GM21381 (cell line): ENCODE data around the gene MCU.
"Not testable (repeated sequence)": the region's sequence is repeated elsewhere in the genome, so short reads cannot be mapped to it uniquely, and the experiment has no call there.

ENCODE experiments used
- ATAC-seq: cut with Tn5 transposase; IDR thresholded peaks from one replicate; pipeline ENCODE4 v1.9.1; 2021; ENCODE audit warnings: mild to moderate bottlenecking, moderate library complexity; ENCODE audit not compliant: unreplicated experiment

Gene MCU

GRCh38 chr10:72888151-72888638 lies 196.3 kb downstream of the MCU start:
- no peak for ATAC-seq

GRCh38 chr10:72889391-72889831 lies 197.5 kb downstream of the MCU start:
- ATAC-seq: no peak

- ATAC-seq: no peak
Observed at GRCh38 chr10:72890086-72890485, 198.1 kb downstream of the MCU start.

- no peak for ATAC-seq
Observed at GRCh38 chr10:72893136-72893798, 201.3 kb downstream of the MCU start, which contains the start of gene OIT3. TSS of gene OIT3 (plus strand) at chr10:72893739. CDS start at chr10:72893799, 60 bp downstream.

- no peak for ATAC-seq
Observed at GRCh38 chr10:72895236-72895850, 203.4 kb downstream of the MCU start.

GRCh38 chr10:72898616-72899015 lies 206.7 kb downstream of the MCU start:
- ATAC-seq: no peak

- no peak for ATAC-seq
Observed at GRCh38 chr10:72899545-72899944, 207.6 kb downstream of the MCU start.

- not testable (repeated sequence) for ATAC-seq
Observed at GRCh38 chr10:72903941-72904446, 212.1 kb downstream of the MCU start.

GRCh38 chr10:72904806-72905205 lies 212.9 kb downstream of the MCU start:
- no peak for ATAC-seq

- ATAC-seq: no peak
Observed at GRCh38 chr10:72906446-72906845, 214.5 kb downstream of the MCU start.

- no peak for ATAC-seq
Observed at GRCh38 chr10:72910705-72911104, 218.8 kb downstream of the MCU start.

GRCh38 chr10:72911758-72912157 lies 219.8 kb downstream of the MCU start:
- no peak for ATAC-seq

GRCh38 chr10:72912736-72913135 lies 220.8 kb downstream of the MCU start:
- no peak for ATAC-seq

GRCh38 chr10:72913287-72913686 lies 221.3 kb downstream of the MCU start:
- ATAC-seq: no peak

GRCh38 chr10:72917201-72917600 lies 225.3 kb downstream of the MCU start:
- ATAC-seq: not testable (repeated sequence)

GRCh38 chr10:72917803-72918332 lies 225.9 kb downstream of the MCU start:
- ATAC-seq: not testable (repeated sequence)

GRCh38 chr10:72918352-72918751 lies 226.4 kb downstream of the MCU start:
- no peak for ATAC-seq

- not testable (repeated sequence) for ATAC-seq
Observed at GRCh38 chr10:72921147-72921683, 229.3 kb downstream of the MCU start.

- ATAC-seq: no peak
Observed at GRCh38 chr10:72924351-72924750, 232.4 kb downstream of the MCU start.

- no peak for ATAC-seq
Observed at GRCh38 chr10:72925951-72926465, 234.1 kb downstream of the MCU start.

GRCh38 chr10:72927485-72927884 lies 235.5 kb downstream of the MCU start:
- no peak for ATAC-seq
